Measurements from ENCODE around the gene CRTC3. TPM values are rescaled to one million over a fixed set of nuclear protein-coding genes. Genes with fewer than 3 reads are reported as not detected.

Gene CRTC3
- total and polyA plus RNA-seq, 2 experiments from 2014 or later, result 15.1 to 24.5 TPM

DNA sequence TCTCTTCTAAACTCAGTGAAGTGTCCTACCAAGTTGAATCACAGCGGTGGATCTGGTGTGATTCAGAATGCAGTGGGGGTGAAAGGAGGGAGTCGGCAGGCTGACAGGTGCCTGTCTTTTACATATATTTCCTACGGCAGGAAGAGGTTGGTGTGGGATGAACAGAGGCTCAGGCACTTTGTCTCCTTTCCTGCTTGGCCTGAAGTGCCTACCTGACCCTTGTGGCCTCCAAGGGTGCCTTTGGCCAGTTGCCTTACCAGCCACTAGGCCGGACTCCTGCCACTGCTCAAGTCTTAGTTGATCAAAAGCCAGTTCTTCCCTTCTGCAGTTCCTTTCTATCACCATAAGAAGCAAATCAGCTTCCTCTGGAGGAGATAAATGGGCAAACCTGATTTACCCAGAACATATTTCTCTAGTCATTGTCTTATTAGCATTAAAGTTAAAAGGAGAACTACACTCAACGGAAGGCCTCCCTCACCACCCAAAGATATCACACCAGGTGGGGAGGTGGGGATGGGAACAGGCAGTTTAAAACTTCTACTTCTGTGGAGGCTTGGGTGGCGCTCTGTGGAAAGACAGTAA, 52.1 kb downstream of the CRTC3 start:
- no peaks in the 10 kb centered on the region for H3K27me3 ChIP-seq
- H3K4me1 ChIP-seq (ENCODE audit: low read depth), result peaks cover 10% of the 10 kb centered on the region
- no peak overlapping the region for H3K27ac ChIP-seq

DNA sequence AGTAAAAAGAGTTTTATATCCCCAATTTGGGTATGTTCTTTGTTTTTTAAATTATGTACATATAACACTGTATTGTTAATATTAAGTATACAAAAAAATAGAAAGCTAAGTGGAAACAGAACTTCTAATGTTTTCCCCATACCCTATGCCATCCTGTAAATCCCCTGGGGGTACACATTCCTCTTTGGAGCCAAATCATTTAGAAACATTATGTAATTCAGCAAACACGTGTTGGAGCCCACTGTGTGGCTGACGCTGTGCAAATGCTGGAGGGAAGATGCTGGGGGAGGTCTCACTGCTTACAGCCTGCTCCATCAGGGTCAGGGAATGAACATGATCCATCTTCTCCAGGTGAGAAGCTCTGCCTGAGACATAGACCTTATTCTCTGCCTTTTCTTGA, 52.8 kb downstream of the CRTC3 start:
- H3K36me3 ChIP-seq, result no peaks in the 10 kb centered on the region
- TF ChIP-seq, protein P1, sequence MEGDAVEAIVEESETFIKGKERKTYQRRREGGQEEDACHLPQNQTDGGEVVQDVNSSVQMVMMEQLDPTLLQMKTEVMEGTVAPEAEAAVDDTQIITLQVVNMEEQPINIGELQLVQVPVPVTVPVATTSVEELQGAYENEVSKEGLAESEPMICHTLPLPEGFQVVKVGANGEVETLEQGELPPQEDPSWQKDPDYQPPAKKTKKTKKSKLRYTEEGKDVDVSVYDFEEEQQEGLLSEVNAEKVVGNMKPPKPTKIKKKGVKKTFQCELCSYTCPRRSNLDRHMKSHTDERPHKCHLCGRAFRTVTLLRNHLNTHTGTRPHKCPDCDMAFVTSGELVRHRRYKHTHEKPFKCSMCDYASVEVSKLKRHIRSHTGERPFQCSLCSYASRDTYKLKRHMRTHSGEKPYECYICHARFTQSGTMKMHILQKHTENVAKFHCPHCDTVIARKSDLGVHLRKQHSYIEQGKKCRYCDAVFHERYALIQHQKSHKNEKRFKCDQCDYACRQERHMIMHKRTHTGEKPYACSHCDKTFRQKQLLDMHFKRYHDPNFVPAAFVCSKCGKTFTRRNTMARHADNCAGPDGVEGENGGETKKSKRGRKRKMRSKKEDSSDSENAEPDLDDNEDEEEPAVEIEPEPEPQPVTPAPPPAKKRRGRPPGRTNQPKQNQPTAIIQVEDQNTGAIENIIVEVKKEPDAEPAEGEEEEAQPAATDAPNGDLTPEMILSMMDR (IDR thresholded peaks at IDR 0.05; ENCODE audit: low read depth, low read length), result no peak
- no peak for DNase-seq (ENCODE audit: low read depth in 1 of 2, low spot score in 1 of 2)
- no peaks in the 10 kb centered on the region for H3K27me3 ChIP-seq
- H3K4me3 ChIP-seq, result no peak overlapping the region
- no peaks in the 10 kb centered on the region for H3K9me3 ChIP-seq (ENCODE audit: low read depth)
- peaks cover 10% of the 10 kb centered on the region for H3K4me1 ChIP-seq (ENCODE audit: low read depth)
- no peak overlapping the region for H3K27ac ChIP-seq

More for the DNA sequence above, 52.1 kb downstream of the CRTC3 start:
- H3K4me3 ChIP-seq, result no peak overlapping the region
- no peaks in the 10 kb centered on the region for H3K36me3 ChIP-seq
- no peak for DNase-seq (ENCODE audit: low read depth in 1 of 2, low spot score in 1 of 2)
- no peaks in the 10 kb centered on the region for H3K9me3 ChIP-seq (ENCODE audit: low read depth)
- TF ChIP-seq, protein P1 (IDR thresholded peaks at IDR 0.05; ENCODE audit: low read depth, low read length), result no peak

DNA sequence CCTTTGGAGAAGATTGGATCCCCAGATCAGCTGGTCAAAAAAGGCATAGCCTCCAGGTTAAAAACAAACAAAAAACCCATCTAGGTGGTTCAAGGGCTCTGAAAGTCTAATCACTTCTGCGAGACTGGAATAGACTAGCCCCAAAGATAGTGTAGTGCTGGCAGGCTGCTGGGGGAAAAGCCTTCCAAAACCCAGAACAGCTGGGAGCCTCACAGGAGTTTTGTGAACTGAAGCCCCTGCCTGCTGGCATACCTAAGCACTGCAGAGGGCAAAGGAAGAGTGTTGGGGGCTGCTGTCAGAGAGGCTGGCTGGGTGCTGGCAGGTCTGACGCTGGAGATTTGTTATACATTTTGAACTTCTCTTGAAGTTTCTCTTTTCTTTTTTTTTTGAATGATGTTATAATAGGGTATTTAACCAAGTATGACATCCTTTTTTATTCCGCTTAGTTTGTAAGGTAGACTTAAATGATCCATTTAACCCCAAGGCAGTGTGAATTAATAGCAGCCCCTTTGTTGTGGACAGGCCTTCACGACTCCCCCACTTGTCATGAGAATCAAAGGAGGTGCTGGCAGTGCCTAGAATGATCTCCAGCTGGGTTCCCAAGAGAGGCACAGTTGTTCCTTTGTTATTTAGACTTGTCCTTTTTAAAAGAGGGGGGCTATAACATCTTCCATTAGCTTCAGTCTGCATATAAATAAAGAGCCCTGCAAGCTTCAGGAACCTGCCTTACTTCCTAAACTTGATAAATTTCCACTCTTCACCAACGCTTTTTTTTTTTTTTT, 53.9 kb downstream of the CRTC3 start:
- peak overlapping the region; percentile 19 for H3K27ac ChIP-seq
- TF ChIP-seq, protein P1 (IDR thresholded peaks at IDR 0.05; ENCODE audit: low read depth, low read length), result no peak
- no peaks in the 10 kb centered on the region for H3K36me3 ChIP-seq
- no peak overlapping the region for H3K4me3 ChIP-seq
- peaks cover 10% of the 10 kb centered on the region for H3K4me1 ChIP-seq (ENCODE audit: low read depth)
- no peaks in the 10 kb centered on the region for H3K27me3 ChIP-seq
- H3K9me3 ChIP-seq (ENCODE audit: low read depth), result no peaks in the 10 kb centered on the region
- DNase-seq (ENCODE audit: low read depth in 1 of 2, low spot score in 1 of 2), result peak in 1 of 2 donors; percentile 27

DNA sequence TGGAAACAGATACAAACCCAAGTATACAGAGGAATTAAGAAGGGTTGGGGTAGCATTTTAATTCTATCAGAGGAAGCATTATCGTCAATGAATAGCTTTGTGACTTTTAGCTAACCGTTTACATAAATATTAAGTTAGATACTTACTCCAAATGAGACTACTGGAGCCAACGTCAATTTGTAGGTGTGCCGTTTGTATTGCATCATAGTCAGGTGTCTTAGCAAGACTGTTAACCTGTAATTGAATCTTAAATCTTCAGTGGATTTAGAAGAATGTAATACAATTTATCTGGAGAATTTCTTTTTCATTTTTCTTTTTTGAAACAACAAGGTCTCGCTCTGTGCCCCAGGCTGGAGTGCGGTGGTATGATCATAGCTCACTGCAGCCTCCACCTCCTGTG, 55.1 kb downstream of the CRTC3 start:
- Histone ChIP-seq H3K4me1 (ENCODE audit: low read depth) (peaks cover 10% of the 10 kb centered on the region), H3K9me3 (ENCODE audit: low read depth) (no peaks in the 10 kb centered on the region), H3K36me3 (no peaks in the 10 kb centered on the region), H3K4me3 (no peak overlapping the region), H3K27ac (no peak overlapping the region), H3K27me3 (no peaks in the 10 kb centered on the region)
- no peak for DNase-seq (ENCODE audit: low read depth in 1 of 2, low spot score in 1 of 2)
- TF ChIP-seq, protein P1 (IDR thresholded peaks at IDR 0.05; ENCODE audit: low read depth, low read length), result no peak

DNA sequence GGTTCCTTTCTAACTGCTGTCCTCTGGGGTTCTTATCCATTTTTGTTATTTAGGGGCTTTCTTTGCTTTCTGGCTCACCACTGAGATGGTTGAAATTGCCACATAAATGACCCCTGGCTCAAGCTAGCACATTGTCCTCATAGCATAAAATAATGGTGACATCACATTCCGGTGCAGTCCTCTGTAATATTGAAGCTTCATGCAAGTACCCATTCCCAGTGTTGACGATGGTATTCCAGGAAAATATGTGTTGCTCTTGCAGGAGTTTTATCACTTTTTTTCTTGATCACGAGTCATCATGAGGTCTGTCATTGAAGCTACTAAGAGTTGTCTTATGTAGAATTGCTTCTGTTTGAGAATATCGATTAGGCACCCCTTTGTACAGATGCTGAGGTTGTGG, 56.1 kb downstream of the CRTC3 start:
- Histone ChIP-seq H3K4me1 (ENCODE audit: low read depth) (peaks cover 10% of the 10 kb centered on the region), H3K36me3 (no peaks in the 10 kb centered on the region), H3K4me3 (no peak overlapping the region), H3K27me3 (no peaks in the 10 kb centered on the region), H3K9me3 (ENCODE audit: low read depth) (no peaks in the 10 kb centered on the region), H3K27ac (no peak overlapping the region)
- peak in 1 of 2 donors; percentile 35 for DNase-seq (ENCODE audit: low read depth in 1 of 2, low spot score in 1 of 2)
- TF ChIP-seq, protein P1 (IDR thresholded peaks at IDR 0.05; ENCODE audit: low read depth, low read length), result no peak
